A673 (cell line): Measurements from ENCODE around the gene WHRN. TPM values are rescaled to one million over a fixed set of nuclear protein-coding genes. Genes with fewer than 3 reads are reported as not detected.

Experiments used
- BruUV-seq: library from RNA; stranded (reverse); fragments of 400-500 nt; replicated peaks from 2 replicates; lab custom pipeline; 2021; lab: Mats Ljungman, UMichigan
- CTCF ChIA-PET: fragments of 300-600 bp; sonication (Branson Sonifier 250); formaldehyde crosslinking; loops from one replicate; lab custom pipeline; 2022; ENCODE audit warnings: antibody characterized with exemption; lab: Charles Lee
- POLR2A ChIA-PET: fragments of 300-600 bp; sonication (Branson Sonifier 250); formaldehyde crosslinking; loops from one replicate; lab custom pipeline; 2022; ENCODE audit warnings: antibody characterized with exemption; ENCODE audit not compliant: low non-redundant PET; lab: Charles Lee
- DNase-seq: peaks from one replicate; pipeline ENCODE4 v3.0.0-alpha.2; 2015; ENCODE audit warnings: low spot score
- H3K27ac ChIP-seq: fragments of 200-600 bp; sonication (generic); 2 replicates; pipeline ENCODE4 v1.5.1; 2016; ENCODE audit warnings: mixed run types, low read depth, mild to moderate bottlenecking, mixed read lengths, antibody characterized with exemption, low read length; ENCODE audit not compliant: poor library complexity, severe bottlenecking
- H3K27me3 ChIP-seq: fragments of 200-600 bp; sonication (generic); replicated peaks from 2 replicates; pipeline ENCODE4 v1.6.1; 2017; ENCODE audit warnings: mixed run types, low read depth, mild to moderate bottlenecking, mixed read lengths, antibody characterized with exemption, low read length; ENCODE audit not compliant: insufficient read depth, poor library complexity
- H3K36me3 ChIP-seq: fragments of 200-600 bp; sonication (generic); 2 replicates; pipeline ENCODE4 v1.6.1; 2016; ENCODE audit warnings: mixed run types, mild to moderate bottlenecking, mixed read lengths, antibody characterized with exemption, low read length; ENCODE audit not compliant: insufficient read depth, poor library complexity, severe bottlenecking
- H3K4me1 ChIP-seq: fragments of 200-600 bp; sonication (generic); 2 replicates; pipeline ENCODE4 v1.6.1; 2017; ENCODE audit warnings: mixed run types, mild to moderate bottlenecking, mixed read lengths, antibody characterized with exemption, low read length; ENCODE audit not compliant: insufficient read depth, poor library complexity, severe bottlenecking
- H3K4me3 ChIP-seq: fragments of 200-600 bp; sonication (generic); 2 replicates; pipeline ENCODE4 v1.5.1; 2016; ENCODE audit warnings: low read depth, mixed run types, mild to moderate bottlenecking, mixed read lengths, low read length; ENCODE audit not compliant: poor library complexity, severe bottlenecking
- H3K9me3 ChIP-seq: fragments of 200-600 bp; sonication (generic); 2 replicates; pipeline ENCODE4 v1.6.1; 2016; ENCODE audit warnings: mixed run types, low read depth, mild to moderate bottlenecking, mixed read lengths, antibody characterized with exemption, low read length; ENCODE audit not compliant: poor library complexity, severe bottlenecking
- CTCF ChIP-seq: fragments of 300-800, 200-600 bp; sonication (generic); conservative IDR thresholded peaks from 2 replicates; pipeline ENCODE4 v1.5.1; 2017; ENCODE audit warnings: low read depth, mild to moderate bottlenecking, antibody characterized with exemption, low read length, moderate library complexity, mixed read lengths
- EZH2 ChIP-seq: fragments of 200-600 bp; sonication (generic); IDR thresholded peaks from 2 replicates; pipeline ENCODE4 v1.6.1; 2017; ENCODE audit warnings: borderline replicate concordance, low read depth, mild to moderate bottlenecking, mixed read lengths, antibody characterized with exemption, low read length; ENCODE audit not compliant: poor library complexity, severe bottlenecking
- intact Hi-C: fragments of 100-400 bp; cut with micrococcal nuclease; formaldehyde crosslinking; loops from one replicate; pipeline ENCODE4 v1.10.0; 2022; ENCODE audit not compliant: unreplicated experiment
- total RNA-seq: library from RNA; stranded (reverse); gene quantifications from 2 replicates; pipeline ENCODE4 v1.2.3, GENCODE V29; 2021

The WHRN gene
- total RNA-seq, 1 experiment from 2014 or later = 9.1 TPM

- ChIA-PET POLR2A (no interaction called here), CTCF (no interaction called here)
- no peaks in the 10 kb centered on the region for H3K36me3 ChIP-seq
- TF ChIP-seq CTCF (no peak), EZH2 (no peak)
- H3K9me3 ChIP-seq = no peaks in the 10 kb centered on the region
- no TSS peak for BruUV-seq
- H3K4me3 ChIP-seq = no peak overlapping the region
- no peaks in the 10 kb centered on the region for H3K4me1 ChIP-seq
- intact Hi-C loops = no loop called here
- no peak for DNase-seq
- peaks cover 9% of the 10 kb centered on the region for H3K27me3 ChIP-seq
- no peak overlapping the region for H3K27ac ChIP-seq
Observed at GRCh38 chr9:114552706-114553105, 47.4 kb upstream of the WHRN start.

GRCh38 chr9:114551750-114552685 lies 46.7 kb upstream of the WHRN start:
- Histone ChIP-seq H3K4me1 (no peaks in the 10 kb centered on the region), H3K27ac (no peak overlapping the region), H3K4me3 (no peak overlapping the region), H3K9me3 (no peaks in the 10 kb centered on the region), H3K36me3 (no peaks in the 10 kb centered on the region), H3K27me3 (peaks cover 14% of the 10 kb centered on the region)
- intact Hi-C loops = no loop called here
- ChIA-PET CTCF (no interaction called here), POLR2A (no interaction called here)
- DNase-seq = peak; percentile 21
- BruUV-seq = no TSS peak
- TF ChIP-seq CTCF (no peak), EZH2 (no peak)

DNA sequence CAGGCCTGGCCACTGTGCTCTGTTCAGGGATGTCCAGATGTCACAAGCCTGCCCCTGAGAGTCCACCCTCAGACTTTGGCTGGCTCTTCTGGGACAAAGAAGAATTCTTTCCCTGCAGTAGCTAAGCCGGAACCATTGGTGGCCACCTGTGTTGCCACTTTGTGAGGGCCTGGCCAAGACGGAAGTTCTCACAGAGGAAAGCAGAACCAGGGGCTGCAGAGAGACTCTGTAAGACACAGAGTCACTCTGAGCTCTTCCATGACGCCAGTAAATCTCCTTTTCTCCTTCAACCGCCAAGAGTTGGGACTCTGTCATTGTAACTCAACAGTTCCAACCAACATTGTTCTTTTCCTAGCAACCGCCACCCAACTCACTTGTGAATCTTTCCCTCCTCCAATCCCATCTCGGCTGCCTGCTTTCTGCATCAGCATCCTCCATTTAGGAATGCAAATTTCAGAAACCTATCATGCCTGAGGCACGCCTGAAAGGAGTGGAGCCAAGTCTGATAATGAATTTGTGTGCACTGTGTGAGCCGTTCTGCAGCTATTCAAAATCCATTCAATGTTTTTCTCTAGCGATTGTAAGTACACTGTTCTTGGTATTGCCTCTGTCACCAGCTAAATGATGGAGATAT lies 44.5 kb upstream of the WHRN start:
- Histone ChIP-seq H3K9me3 (no peaks in the 10 kb centered on the region), H3K4me1 (no peaks in the 10 kb centered on the region), H3K27ac (no peak overlapping the region), H3K4me3 (no peak overlapping the region), H3K36me3 (no peaks in the 10 kb centered on the region), H3K27me3 (peaks cover 22% of the 10 kb centered on the region)
- no peak for DNase-seq
- TF ChIP-seq EZH2 (no peak), CTCF (no peak)
- intact Hi-C loops = no loop called here
- BruUV-seq = no TSS peak
- ChIA-PET POLR2A (interaction anchor here (0.6 kb wide), 1 partner anchor 152 kb away, joined by 3 read pairs; no protein-coding TSS in a partner anchor), CTCF (no interaction called here)
